H1 (cell line): Measurements from ENCODE around the gene CUEDC1. TPM values are rescaled to one million over a fixed set of nuclear protein-coding genes. Genes with fewer than 3 reads are reported as not detected.

Experiments used
- BCL11A ChIP-seq, 2 experiments: IDR thresholded peaks; one replicate each; pipeline ENCODE4 v1.6.1; 2011; ENCODE audit warnings: low read depth in 2 of 2, low read length in 2 of 2, mild to moderate bottlenecking in 2 of 2
- CHD7 ChIP-seq: fragments of 300-600 bp; sonication (generic); IDR thresholded peaks from 2 replicates; pipeline ENCODE4 v1.7.1; 2012; ENCODE audit warnings: low read length, moderate library complexity, mild to moderate bottlenecking, inconsistent platforms; ENCODE audit not compliant: insufficient replicate concordance
- JUN ChIP-seq: IDR thresholded peaks from 2 replicates; pipeline ENCODE4 v1.6.1; 2011; ENCODE audit warnings: low read depth, mild to moderate bottlenecking, improper control_type of control experiment, low read length
- SIX5 ChIP-seq: IDR thresholded peaks from 2 replicates; pipeline ENCODE4 v1.6.1; 2011; ENCODE audit warnings: mild to moderate bottlenecking, low read depth, low read length
- polyA plus RNA-seq, 7 experiments: library from polyadenylated mRNA; depleted of rRNA in 3 of 7; stranded (reverse) in 5 of 7; unstranded in 2 of 7; fragments of >200 nt in 5 of 7; fragments of 200-250 nt in 2 of 7; gene quantifications; 1 replicate in 5 of 7; 2 replicates in 1 of 7; 4 replicates in 1 of 7; pipeline versions ENCODE4 v1.2.1 to v1.2.3, GENCODE V29; 2011 to 2013; ENCODE audit warnings: missing spikeins in 2 of 7, mixed read lengths in 2 of 7
- total RNA-seq: library from RNA; stranded (reverse); fragmentation: NEBNext Ultra II Directional; extraction: Animal tissue kit (Norgen Biotek cat#: 25700); gene quantifications from 2 replicates; pipeline ENCODE4 v1.2.1, GENCODE V29; 2021

The CUEDC1 gene
- total and polyA plus RNA-seq, 2 of the 8 experiments (the other 6 are each of a cell fraction or from before 2014, with no cell fraction given): 4.0 to 10.7 TPM

DNA sequence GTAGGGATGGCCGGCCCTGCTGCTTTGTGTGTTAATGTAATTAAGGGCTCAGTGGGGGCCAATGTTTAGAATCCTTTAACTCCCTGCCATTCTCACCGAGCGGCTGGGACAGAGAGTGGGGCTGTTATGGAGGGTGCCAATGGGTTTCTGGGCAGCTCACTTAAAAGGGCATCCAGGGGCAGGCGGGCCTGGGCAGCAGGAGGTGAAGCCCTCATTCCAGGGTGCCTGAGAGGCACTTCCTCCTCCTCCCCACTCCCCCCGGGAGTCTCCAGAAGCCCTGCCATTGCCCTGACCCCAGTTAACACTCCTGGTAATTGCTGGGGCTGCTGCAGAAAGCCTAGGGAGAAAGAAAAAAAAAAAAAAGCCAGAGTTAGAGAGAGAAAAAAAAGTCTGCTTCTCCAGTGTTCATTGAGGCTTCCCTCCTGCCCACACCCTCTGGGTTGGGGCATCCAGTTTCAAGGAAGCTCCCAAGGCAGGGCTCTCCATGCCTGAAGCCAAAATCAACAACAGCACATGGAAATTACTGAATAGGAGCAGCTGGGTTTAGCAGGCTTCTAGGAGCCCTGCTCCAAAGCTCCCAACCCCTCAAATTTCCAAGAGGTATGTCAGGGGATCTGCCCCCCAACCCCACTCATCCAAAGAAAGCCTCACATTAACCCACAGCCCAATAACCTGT, 28.0 kb downstream of the CUEDC1 start (continued):
- TF ChIP-seq CHD7: no peak
- TF ChIP-seq SIX5: no peak
- TF ChIP-seq JUN: no peak
- TF ChIP-seq BCL11A (IDR thresholded peaks at IDR 0.05; ENCODE audit: low read depth in 2 of 2, low read length in 2 of 2): no peak
